Activated effector memory CD4-positive, alpha-beta T cell treated with Interleukin-2 at 50 U/mL for 16 hours (primary cell): Measurements from ENCODE around the gene MINK1.
"Not testable (repeated sequence)": the region's sequence is repeated elsewhere in the genome, so short reads cannot be mapped to it uniquely, and the experiment has no call there.

Experiments
- DNase-seq: peaks from one replicate; pipeline ENCODE4 v3.0.0-alpha.2; 2020

Gene MINK1

DNA sequence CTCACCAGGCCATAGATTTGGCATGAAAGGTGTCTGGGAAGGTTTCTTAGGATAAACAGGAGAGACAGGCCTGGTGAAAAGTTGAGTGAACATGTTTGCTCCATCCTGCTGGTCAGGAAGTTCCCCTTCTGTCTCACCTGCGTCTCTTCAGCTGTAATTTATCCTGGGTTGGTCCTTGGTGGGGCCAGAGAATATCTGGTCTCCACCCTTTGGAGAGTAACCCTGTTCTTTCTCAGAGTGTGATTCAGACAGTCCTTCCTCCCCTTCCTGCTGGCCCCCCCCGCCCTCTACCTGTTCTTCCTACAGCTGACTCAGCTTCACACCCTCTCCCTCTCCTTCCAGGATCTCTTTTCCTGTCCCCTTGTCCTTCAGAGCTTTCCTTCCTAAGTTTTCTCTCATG, 17.1 kb downstream of the MINK1 start:
- no peak for DNase-seq

DNA sequence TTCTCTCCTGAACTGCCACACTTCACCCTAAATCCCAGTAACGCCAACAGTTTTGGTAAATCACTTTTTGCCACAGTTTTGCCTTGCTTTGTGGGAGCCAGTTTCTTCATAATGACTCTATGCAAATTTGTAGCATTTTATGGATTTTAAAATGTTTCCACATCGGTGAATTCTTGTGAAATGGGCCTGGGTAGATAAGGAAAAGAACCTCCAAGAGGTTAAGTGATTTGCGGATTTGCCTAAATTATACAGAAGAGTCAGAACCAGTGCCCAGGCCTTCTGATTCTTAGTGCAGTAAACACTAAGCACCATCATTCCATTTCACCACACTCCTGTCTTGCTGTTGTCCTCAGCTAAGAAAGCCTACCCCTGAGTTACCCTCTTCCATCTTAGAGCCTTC, 17.9 kb downstream of the MINK1 start:
- no peak for DNase-seq

DNA sequence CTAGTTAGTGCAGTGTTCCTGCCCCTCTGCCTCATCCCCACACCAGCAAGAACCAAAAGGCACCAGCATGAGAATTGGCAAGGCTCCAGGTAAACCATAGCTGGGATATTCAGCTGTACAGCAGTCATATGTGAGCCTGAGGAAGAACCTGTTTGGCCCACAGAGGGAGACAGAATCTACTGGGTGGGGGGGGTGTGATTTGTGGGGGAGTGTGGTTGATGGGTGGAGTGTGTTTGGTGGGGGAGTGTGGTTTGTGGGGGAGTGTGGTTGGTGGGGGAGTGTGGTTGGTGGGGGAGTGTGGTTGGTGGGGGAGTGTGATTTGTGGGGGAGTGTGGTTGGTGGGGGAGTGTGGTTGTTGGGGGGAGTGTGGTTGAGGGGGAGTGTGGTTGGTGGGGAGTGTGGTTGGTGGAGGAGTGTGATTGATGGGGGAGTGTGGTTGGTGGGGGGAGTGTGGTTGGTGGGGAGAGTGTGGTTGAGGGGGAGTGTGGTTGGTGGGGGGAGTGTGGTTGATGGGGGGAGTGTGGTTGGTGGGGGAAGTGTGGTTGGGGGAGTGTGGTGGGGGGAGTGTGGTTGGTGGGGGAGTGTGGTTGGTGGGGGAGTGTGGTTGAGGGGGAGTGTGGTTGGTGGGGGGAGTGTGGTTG, 19.5 kb downstream of the MINK1 start:
- no peak for DNase-seq

DNA sequence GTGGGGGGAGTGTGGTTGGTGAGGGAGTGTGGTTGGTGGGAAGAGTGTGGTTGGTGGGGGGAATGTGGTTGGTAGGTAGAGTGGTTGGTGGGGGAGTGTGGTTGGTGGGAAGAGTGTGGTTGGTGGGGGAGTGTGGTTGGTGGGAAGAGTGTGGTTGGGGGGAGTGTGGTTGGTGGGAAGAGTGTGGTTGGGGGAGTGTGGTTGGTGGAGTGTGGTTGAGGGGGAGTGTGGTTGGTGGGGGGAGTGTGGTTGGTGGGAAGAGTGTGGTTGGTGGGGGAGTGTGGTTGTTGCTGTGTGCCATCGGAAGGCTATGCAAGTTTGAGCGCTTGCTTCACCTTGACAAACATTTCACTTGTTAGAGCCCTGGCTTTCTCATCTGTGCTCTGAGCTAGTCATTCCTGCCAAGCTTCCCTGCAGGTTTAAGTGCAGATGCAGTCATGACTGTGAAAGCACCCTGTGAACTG, 20.1 kb downstream of the MINK1 start:
- DNase-seq: no peak

DNA sequence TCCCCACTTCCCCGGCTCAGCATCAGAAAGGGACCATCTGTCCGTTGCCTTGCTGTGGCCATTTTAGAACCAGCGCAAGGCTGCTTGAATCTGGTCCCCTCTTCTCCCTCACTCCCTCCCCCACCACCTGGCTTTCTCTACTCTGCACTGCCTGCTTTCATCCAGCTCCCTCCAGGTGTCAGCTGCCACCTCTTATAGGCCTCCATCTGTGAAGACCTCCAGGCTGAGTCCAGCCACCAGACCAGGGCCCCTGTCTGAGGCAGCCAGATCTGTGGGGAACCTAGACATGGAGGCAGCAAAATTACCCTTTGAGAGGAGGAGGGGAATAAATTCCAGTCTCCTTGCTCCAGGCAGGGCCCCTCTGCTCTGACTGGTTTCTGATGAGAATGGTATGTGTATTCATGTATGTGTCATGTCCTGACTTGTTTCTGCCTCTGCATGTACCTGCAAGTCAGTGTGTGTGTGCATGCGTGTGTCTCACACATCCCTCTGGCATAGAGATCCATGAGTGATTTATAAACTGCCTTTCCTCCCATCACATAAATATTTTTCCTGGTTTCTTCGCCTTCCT, 21.1 kb downstream of the MINK1 start:
- no peak for DNase-seq

DNA sequence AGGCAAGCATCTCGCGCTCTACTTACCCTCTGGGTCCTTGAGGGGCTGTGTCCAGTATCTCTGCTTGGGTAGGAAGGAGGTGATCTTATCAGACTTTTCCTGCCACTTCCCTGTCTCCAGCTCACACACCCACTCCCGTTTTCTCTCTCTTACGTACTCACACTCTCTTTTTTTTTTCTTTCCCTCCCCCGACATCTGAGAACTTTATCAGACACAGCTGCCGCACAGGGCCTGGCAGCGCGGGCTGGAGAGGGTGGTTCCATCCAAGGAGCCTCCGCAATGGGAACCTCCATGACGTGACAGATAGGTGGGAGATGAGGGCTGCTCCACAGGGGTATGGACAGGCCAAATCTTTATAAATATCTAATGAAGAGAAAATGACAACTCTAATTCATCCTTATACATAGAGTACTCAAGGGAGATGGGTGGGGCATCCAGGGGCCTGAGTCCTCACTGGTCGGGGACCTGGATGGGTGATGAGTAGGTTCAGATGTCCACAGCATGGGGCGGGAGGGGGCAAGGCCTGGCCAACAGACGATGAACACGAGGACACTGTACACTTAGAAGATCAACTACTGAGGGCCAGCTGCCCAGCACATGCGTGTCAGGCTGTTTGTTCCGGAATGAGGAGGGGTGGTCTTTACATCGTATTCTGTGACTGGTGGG, 23.3 kb downstream of the MINK1 start:
- DNase-seq: no peak

DNA sequence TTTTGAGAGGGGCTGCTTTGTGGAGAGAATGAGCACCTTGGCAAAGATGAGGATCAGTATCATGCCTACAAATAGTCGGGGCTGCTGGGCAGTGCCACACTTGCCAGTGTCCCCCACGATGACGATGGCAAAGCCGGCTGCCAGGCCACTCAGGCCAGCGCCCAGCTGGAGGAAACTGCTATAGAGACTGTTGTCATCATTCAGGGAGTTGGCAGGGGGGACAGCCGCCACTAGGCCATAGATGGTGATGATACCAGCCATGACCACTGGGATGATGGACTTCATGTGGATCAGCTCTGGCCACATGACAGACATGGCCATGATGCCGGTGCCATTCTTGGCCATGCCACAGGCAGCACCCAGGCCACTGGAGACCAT, 23.8 kb downstream of the MINK1 start:
- no peak for DNase-seq

DNA sequence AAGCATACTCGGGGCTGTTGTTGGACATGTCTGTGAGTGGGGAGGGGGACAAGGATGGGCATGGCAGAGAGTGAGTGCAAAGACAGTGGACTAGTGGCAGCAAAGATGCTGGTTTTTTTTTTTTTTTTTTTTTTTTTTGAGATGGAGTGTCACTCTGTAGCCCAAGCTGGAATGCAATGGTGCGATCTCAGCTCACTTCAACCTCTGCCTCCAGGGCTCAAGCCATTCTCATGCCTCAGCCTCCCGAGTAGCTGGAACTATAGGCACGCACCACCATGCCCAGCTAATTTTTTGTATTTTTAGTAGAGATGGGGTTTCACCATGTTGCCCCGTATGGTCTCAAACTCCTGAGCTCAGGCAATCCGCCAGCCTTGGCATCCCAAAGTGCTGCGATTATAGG, 24.2 kb downstream of the MINK1 start:
- not testable (repeated sequence) for DNase-seq

DNA sequence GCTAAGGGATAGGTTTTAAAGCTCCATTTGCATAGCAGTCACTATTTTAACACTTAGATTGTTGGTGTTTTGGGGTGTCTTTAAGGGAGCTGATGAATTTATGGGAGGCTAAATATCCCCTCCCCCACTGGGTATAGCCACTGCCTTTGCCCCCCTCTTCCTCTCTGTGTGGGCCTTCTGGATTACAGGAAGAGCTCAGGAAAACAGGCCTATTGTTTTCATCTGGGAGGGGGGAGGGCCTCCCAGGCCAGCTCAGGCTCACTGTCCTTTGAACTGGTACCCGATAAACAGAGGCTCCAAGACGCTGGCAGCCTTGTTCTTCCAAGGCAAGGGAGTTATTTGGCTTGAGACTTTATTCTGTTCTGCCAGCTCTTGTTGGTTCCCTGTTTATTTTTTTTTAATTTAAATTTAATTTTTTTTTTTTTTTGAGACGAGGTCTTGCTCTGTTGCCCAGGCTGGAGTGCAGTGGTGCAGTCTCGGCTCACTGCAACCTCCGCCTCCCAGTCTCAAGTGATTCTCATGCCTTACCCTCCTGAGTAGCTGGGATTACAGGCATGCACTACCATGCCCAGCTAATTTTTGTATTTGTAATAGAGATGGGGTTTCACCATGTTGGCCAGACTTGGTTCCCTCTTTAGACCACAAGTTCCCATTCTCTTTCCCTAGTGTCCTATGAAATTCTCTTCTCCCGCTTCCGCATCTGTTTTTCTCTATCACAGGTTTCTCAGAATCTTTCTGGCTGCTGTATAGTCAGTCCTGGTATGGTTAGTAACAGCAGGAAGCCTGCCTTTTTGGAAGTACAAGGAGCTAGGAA, 25.1 kb downstream of the MINK1 start:
- DNase-seq: no peak

DNA sequence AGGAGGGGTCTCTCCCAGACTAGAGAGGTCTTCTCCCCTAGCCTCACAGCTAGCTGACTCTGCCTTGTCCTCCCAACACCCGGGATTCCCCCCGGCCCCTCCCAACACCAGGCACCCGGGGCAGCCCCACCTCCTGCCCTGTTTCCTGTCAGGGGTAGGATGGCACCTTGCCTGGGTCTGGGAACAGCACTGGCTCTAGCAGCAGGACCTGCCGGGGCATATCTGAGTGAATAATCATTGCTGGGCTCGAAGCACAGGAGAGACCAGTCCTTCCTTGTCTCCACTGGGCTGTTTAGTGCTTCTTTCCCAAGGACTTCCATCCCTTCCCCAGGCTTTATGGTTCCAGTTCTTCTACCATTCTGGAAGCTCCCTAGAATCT, 25.7 kb downstream of the MINK1 start:
- no peak for DNase-seq

DNA sequence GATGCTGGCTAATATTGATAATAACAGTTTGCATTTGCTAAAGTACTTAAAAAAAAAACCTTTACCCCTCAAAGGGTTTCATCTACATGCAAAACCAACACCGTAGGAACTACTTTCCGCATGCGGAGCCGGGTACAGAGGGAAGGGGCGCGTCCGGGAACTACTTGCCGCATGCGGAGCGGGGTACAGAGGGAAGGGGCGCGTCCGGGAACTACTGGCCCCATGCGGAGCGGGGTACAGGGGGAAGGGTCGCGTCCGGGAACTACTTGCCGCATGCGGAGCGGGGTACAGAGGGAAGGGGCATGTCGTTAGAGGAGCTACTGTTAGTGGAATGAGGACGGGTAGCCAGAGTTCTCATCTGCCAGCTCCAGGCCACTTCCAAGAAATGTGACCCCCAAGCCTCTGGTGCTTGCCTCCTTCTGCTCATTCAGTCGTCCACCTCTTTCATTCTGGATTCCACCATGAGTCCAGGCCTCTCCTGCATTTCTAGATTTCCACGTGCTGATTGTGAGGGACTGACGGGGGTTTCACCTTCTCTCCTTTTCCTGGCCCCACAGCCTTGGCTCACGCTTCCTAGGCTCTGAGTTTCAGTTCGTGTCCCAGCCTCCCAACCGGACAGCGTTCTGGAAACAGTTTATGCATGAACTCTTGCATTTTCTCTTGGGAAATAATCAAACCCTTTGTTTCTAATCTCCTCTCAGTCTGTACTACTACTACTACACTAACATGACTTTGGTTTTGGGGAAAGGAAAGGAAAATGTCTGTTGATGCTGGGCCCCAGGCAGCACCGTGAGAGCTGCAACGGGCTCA, 26.9 kb downstream of the MINK1 start:
- no peak for DNase-seq

DNA sequence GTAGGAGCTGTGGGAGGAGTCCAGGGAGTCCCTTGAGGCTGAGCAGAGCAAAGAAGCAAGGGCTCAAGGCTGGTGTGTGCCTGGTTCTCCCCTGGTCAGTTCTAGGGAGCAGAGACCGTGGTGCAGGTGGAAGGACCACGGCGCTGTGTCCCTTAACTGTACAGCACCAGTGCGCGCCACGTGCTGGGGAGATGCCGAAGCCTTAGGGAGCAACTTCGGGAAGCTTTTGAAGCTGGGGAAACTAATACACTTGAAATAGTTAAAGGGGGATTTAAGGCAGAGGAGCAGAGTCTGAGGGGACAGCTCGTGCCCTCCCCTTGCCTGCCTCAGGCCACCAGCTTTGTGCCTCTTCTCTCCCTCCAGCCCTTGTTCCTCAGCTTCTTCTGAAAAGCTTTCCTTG, 27.5 kb downstream of the MINK1 start:
- no peak for DNase-seq

DNA sequence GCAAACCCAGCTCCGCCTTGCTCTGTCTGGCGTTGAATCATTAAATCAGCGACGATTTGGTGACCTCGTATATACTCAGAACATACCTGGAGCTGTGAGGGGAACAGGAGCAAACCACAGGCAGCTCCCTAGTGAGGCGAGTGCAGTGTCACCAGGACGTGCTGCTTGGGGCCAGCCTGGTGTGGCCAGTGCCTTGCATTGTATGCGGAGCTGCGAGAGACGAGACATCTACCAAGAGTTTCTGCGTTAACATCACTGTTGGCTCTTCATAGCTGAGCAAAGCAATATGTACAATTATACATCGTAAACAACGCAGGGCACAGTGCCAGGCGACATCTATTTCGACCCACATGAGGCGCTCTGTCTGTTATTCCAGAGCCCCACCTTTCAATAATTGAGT, 27.9 kb downstream of the MINK1 start:
- no peak for DNase-seq

DNA sequence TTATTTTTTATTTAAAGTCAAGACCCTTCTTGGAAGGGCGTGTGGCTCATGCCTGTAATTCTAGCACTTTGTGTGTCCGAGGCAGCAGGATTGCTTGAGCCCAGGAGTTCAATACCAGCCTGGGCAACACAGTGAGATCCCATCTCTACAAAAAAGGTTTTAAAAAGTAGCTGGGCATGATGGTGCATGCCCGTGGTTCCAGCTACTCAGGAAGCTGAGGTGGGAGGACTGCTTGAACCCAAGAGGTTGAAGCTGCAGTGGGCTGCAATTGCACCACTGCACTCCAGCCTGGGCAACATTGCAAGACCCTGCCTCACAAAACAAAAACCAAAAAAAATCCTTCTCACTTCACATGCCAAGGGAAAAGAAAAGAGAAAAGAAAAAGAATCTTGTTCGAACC, 29.6 kb downstream of the MINK1 start:
- DNase-seq: no peak

DNA sequence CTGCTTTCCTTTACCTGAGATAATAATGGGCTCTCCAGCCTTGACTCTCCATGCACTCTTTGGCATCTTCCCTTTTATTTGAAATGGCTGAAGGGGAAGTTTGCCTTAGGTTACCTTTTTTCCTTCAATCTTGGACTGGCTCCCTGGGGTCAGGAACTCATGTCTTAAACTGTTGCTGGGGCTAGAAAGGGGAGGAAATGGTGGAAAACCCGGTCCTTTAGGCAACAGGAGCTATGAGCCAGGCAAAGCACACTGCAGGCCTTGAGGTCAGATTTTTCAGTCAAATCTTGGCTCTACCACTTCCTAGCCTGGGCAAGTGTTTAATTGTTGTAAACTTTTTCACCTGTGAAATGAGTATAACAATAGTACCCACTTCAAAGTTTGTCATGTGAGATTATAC, 30.2 kb downstream of the MINK1 start:
- DNase-seq: no peak

DNA sequence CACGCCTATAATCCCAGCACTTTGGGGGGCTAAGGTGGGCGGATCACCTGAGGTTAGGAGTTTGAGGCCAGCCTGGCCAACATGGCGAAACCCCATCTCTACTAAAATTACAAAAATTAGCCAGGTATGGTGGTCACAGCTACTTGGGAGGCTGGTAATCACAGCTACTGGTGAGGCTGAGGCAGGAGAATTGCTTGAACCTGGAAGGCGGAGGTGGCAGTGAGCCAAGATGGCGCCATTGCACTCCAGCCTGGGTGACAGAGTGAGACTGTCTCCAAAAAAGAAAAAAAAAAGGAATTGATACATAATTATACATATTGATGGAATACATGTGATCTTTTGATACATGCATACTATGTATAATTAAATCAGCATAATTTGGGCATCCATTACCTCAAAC, 34.4 kb downstream of the MINK1 start:
- not testable (repeated sequence) for DNase-seq

DNA sequence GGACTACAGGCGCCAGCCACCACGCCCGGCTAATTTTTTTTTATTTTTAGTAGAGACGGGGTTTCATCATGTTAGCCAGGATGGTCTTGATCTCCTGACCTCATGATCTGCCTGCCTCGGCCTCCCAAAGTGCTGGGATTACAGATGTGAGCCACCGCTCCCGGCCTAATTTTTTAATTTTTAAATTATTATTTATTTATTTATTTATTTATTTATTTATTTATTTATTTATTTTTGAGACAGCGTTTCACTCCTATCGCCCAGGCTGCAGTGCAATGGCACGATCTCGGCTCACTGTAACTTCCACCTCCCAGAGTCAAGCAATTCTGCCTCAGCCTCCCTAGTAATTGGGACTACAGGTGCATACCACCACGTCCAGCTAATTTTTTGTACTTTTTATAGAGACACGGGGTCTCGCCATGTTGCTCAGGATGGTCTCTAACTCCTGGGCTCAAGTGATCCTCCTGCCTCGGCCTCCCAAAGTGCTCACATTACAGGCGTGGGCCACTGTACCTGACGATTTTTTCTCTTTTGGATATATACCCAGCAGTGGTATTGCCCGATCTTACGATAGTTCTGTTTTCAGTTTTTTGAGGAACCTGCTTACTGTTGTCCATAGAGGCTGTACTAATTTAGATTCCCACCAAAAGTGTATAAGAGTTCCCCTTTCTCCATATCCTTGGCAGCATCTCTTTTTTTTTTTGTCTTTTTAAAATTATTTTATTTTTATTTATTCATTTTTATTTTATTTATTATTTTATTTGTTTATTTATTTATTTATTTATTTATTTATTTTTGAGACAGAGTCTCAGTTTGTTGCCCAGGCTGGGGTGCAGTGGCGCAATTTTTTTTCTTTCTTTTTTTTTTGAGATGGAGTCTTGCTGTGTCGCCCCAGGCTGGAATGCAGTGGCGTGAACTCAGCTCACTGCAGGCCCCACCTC, 36.2 kb downstream of the MINK1 start:
- not testable (repeated sequence) for DNase-seq

DNA sequence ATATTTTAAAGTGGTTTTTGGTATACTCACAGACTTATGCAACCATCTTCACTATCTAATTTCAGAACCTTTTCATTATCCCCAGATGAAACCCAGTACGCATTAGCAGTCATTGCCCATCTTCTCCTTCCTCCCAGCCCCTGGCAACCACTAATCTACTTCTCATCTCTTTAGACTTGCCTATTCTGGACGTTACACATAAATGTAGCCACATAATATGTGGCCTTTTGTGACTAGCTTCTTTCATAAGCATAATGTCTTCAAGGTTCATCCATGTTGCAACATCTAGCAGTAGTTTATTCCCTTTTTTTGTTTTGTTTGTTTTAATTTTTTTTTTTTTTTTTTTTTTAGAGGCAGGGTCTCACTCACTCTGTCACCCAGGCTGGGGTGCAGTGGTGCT, 37.7 kb downstream of the MINK1 start:
- DNase-seq: no peak

DNA sequence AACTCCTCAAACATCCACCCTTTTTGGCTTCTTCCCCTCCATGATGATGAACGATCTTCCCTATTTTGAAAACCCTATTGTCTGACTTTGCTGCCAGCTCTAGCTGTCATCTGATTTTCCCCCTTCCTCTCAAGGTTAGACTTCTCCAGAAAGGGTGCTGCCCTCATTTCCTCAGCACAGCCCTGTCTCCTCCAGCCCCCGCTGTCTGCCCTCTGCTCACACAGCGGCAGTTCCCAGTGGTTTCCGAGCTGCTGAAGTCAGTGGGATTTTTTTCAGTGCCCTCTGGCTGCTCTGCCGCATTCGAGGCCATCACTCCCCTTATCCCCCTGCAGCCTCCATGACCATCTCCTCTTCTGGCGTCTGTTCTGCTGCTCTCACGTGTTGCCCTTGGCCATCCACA, 39.6 kb downstream of the MINK1 start:
- DNase-seq: no peak

DNA sequence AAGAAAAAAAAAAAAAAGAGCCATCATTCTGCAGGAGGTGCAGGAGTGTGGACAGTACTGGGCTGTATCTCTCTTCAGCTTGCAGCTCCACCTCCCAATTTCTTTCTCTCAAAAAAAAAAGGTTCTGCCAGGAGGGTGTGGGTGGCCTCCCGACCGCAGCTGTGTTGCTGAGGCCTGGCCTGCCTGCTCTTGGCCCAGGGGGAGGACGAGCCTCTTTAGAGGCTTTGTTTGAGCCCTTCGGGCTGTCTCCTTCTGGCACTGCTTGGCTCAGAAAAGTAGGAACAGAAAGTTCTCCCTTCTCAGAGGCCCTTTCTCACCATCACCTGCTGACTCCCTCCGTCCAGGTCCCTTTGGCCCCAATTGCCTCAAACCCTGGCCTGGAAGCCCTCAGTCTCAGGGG, 43.9 kb downstream of the MINK1 start:
- DNase-seq: no peak

DNA sequence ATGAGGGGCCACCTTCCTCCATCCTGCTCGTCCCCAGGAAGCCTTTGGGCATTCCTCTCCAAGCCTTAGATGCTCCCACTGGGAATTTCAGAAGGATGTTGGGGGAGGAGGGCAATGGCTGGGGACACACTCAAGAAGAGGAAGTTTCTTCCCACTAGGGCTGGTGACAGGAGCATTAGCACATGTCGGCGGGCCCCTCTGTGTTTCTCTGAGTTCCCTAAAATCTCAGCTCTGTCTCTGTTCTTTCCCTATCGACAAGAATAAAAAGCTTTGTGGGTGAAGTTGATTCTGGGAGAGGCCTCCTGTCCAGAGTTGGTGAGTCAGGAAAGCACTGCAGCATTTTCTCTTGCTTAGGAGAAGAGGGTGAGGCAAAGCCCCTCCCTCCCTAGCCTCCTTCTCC, 46.5 kb downstream of the MINK1 start:
- DNase-seq: no peak

DNA sequence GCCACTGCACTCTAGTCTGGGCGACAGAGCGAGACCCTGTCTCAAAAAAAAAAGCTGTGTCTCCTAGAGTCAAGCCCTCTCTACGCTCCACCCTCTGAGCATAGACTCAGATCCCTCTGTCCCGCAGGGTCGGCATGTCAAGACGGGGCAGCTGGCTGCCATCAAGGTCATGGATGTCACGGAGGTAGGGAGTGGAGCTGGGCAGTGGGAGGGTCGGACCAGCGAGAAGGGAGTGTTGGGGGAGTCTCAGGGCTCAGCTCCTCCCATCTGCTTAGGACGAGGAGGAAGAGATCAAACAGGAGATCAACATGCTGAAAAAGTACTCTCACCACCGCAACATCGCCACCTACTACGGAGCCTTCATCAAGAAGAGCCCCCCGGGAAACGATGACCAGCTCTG, 47.7 kb downstream of the MINK1 start:
- DNase-seq: no peak
